Measurements from ENCODE around the gene SLC8A3. TPM values are rescaled to one million over a fixed set of nuclear protein-coding genes. Genes with fewer than 3 reads are reported as not detected.

SLC8A3 gene
- polyA plus RNA-seq, 3 donors, result 0.01 TPM; not detected in 2

DNA sequence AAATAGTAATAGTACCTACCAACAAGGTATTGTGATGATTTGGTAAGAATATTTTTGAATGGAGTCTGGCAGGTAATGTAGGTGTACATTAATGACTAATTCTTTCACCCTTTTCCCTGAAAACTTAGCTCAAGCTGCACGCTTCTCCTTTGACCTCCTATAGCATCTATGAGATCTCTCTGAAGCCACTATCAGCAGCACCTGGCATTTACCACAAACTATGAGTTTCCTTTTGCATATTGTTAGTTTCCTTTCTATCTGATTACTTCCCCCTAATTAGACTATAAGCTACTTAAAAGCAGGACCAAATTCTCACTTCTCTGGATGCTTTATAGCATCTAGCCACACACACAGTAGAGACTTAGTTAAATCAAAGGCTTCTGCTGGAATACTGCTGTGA, 48.1 kb downstream of the SLC8A3 start:
- peaks cover 3% of the 10 kb centered on the region for H3K4me1 Mint-ChIP-seq
- Histone ChIP-seq H2AFZ (ENCODE audit: insufficient read depth, low read depth, low read length, poor library complexity, severe bottlenecking) (no peak overlapping the region), H3K27me3 (ENCODE audit: control insufficient read depth in 2 of 2, insufficient read depth in 2 of 2, low read length in 2 of 2) (no peaks in the 10 kb centered on the region), H3K4me2 (replicated peaks; ENCODE audit: extremely low read depth, low read length, poor library complexity, severe bottlenecking) (no peak overlapping the region), H3K9ac (ENCODE audit: insufficient read depth, low read length, poor library complexity, severe bottlenecking) (no peak overlapping the region), H4K20me1 (ENCODE audit: insufficient read depth, low read length) (no peaks in the 10 kb centered on the region), H3K4me3 (replicated peaks in 1 of 3; ENCODE audit: low read depth in 2 of 3, low read length in 3 of 3) (no peak overlapping the region), H3K4me1 (ENCODE audit: control insufficient read depth in 1 of 2, insufficient read depth in 2 of 2, low read length in 2 of 2) (peaks cover 0 to 3% of the 10 kb centered on the region in 2 donors), H3K9me3 (replicated peaks in 1 of 2; ENCODE audit: control insufficient read depth in 1 of 2, insufficient read depth in 1 of 2, low read length in 2 of 2) (no peaks in the 10 kb centered on the region), H3K79me2 (ENCODE audit: insufficient read depth, low read length) (no peaks in the 10 kb centered on the region), H3K27ac (ENCODE audit: low read depth in 1 of 2, low read length in 2 of 2) (no peak overlapping the region), H3K36me3 (replicated peaks in 1 of 2; ENCODE audit: control insufficient read depth in 1 of 2, insufficient read depth in 2 of 2, low read length in 2 of 2) (no peaks in the 10 kb centered on the region)
- peaks cover 3 to 6% (median 3%) of the 10 kb centered on the region in 3 donors for H3K27me3 Mint-ChIP-seq (ENCODE audit: low read depth in 3 of 3)
- 100% methylated on average over 1 of the region's 1 CpG for WGBS (ENCODE audit: insufficient coverage)
- H3K36me3 Mint-ChIP-seq, result no peaks in the 10 kb centered on the region
- H3K9me3 Mint-ChIP-seq, result no peaks in the 10 kb centered on the region
- intact Hi-C loops (cut with micrococcal nuclease), result no loop called here
- H3K27ac Mint-ChIP-seq, result no peak overlapping the region
- TF ChIP-seq, protein P1, sequence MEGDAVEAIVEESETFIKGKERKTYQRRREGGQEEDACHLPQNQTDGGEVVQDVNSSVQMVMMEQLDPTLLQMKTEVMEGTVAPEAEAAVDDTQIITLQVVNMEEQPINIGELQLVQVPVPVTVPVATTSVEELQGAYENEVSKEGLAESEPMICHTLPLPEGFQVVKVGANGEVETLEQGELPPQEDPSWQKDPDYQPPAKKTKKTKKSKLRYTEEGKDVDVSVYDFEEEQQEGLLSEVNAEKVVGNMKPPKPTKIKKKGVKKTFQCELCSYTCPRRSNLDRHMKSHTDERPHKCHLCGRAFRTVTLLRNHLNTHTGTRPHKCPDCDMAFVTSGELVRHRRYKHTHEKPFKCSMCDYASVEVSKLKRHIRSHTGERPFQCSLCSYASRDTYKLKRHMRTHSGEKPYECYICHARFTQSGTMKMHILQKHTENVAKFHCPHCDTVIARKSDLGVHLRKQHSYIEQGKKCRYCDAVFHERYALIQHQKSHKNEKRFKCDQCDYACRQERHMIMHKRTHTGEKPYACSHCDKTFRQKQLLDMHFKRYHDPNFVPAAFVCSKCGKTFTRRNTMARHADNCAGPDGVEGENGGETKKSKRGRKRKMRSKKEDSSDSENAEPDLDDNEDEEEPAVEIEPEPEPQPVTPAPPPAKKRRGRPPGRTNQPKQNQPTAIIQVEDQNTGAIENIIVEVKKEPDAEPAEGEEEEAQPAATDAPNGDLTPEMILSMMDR (IDR thresholded peaks at IDR 0.05), result no peak
- no peak for DNase-seq
- no peak overlapping the region for H3K4me3 Mint-ChIP-seq

DNA sequence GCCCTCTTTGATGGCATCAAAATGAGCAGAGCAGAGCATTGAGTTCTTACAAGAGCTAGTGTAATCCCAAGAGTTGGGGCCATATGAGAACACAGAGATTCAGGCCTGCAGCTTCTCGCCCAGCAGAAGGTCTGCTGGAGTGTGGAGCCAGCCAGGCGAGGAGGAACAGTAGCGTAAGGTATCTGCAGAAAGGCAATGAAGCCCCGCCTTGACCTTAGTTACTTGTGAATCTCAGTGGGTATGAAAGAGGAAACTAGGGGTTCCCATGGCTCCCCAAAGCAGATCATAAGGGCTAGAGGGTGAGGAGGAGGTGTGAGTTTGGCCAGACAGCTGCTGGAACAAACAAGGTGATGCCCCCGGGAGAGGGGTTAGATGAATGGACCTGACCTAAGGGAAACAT, 49.4 kb downstream of the SLC8A3 start:
- H3K27me3 Mint-ChIP-seq (ENCODE audit: low read depth in 3 of 3), result peaks cover 2 to 6% (median 3%) of the 10 kb centered on the region in 3 donors
- no peak overlapping the region for H3K27ac Mint-ChIP-seq
- no peaks in the 10 kb centered on the region for H3K27me3 ChIP-seq (ENCODE audit: control insufficient read depth in 2 of 2, insufficient read depth in 2 of 2, low read length in 2 of 2)
- no peaks in the 10 kb centered on the region for H3K9me3 ChIP-seq (replicated peaks in 1 of 2; ENCODE audit: control insufficient read depth in 1 of 2, insufficient read depth in 1 of 2, low read length in 2 of 2)
- DNase-seq, result no peak
- H4K20me1 ChIP-seq (ENCODE audit: insufficient read depth, low read length), result no peaks in the 10 kb centered on the region
- no peak overlapping the region for H3K9ac ChIP-seq (ENCODE audit: insufficient read depth, low read length, poor library complexity, severe bottlenecking)
- no peak overlapping the region for H2AFZ ChIP-seq (ENCODE audit: insufficient read depth, low read depth, low read length, poor library complexity, severe bottlenecking)
- TF ChIP-seq, protein P1 (IDR thresholded peaks at IDR 0.05), result no peak
- no peaks in the 10 kb centered on the region for H3K36me3 ChIP-seq (replicated peaks in 1 of 2; ENCODE audit: control insufficient read depth in 1 of 2, insufficient read depth in 2 of 2, low read length in 2 of 2)
- H3K9me3 Mint-ChIP-seq, result no peaks in the 10 kb centered on the region
- no peak overlapping the region for H3K4me3 ChIP-seq (replicated peaks in 1 of 3; ENCODE audit: low read depth in 2 of 3, low read length in 3 of 3)
- no peak overlapping the region for H3K27ac ChIP-seq (ENCODE audit: low read depth in 1 of 2, low read length in 2 of 2)
- intact Hi-C loops (cut with micrococcal nuclease), result no loop called here
- 92% methylated on average over 4 of the region's 5 CpGs for WGBS (ENCODE audit: insufficient coverage)
- H3K4me2 ChIP-seq (replicated peaks; ENCODE audit: extremely low read depth, low read length, poor library complexity, severe bottlenecking), result no peak overlapping the region
- peaks cover 3% of the 10 kb centered on the region for H3K4me1 Mint-ChIP-seq
- no peak overlapping the region for H3K4me3 Mint-ChIP-seq
- no peaks in the 10 kb centered on the region for H3K36me3 Mint-ChIP-seq
- peaks cover 0 to 3% of the 10 kb centered on the region in 2 donors for H3K4me1 ChIP-seq (ENCODE audit: control insufficient read depth in 1 of 2, insufficient read depth in 2 of 2, low read length in 2 of 2)
- H3K79me2 ChIP-seq (ENCODE audit: insufficient read depth, low read length), result no peaks in the 10 kb centered on the region

All from CD14-positive monocyte (primary cell).